ENCODE results near the gene KDM4C. TPM values are rescaled to one million over a fixed set of nuclear protein-coding genes. Genes with fewer than 3 reads are reported as not detected.

The KDM4C gene
- total RNA-seq, 6 donors from 2014 or later = 31.6 to 96.4 (median 41.2) TPM

DNA sequence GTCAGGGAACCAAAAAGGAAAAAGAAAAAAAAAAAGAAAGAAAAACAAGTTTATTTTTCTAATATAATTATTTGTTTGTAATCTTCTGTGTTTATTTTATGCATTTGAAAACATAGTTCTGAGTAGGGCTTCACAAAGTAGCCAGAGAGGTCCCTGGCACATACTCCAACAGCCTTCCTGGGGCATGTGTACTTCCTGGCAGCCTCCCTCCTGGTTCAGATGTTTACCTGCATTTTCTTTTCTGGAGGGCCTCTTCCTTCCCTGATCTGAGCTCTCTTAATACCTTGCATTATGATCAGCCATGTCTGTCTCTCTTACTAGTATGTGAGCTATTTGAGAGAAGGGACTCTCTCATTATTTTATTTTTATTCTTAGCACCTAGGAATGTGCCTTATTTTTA, 361.8 kb downstream of the KDM4C start:
- Histone ChIP-seq H3K4me3 (no peak overlapping the region), H3K36me3 (peaks cover 0 to 5% (median 0%) of the 10 kb centered on the region in 4 donors), H3K9me3 (no peaks in the 10 kb centered on the region), H3K27me3 (no peaks in the 10 kb centered on the region), H3K27ac (no peak overlapping the region), H3K4me1 (no peaks in the 10 kb centered on the region)
- no peak for TF ChIP-seq POLR2A (IDR thresholded peaks at IDR 0.05)
- no peak for ATAC-seq (ENCODE audit: low FRiP score in 2 of 2)
- no peak for DNase-seq

GRCh38 chr9:7121055-7121454, 363.3 kb downstream of the KDM4C start:
- no peaks in the 10 kb centered on the region for H3K4me1 ChIP-seq
- H3K9me3 ChIP-seq = no peaks in the 10 kb centered on the region
- H3K27ac ChIP-seq = no peak overlapping the region
- whole genome bisulfite sequencing, 2 donors = 90 to 98% methylated on average over 2 of the region's 2 CpGs
- no peak overlapping the region for H3K4me3 ChIP-seq
- DNase-seq = no peak
- no peak for ATAC-seq (ENCODE audit: low FRiP score in 2 of 2)
- H3K27me3 ChIP-seq = no peaks in the 10 kb centered on the region
- peaks cover 0 to 8% (median 0%) of the 10 kb centered on the region in 4 donors for H3K36me3 ChIP-seq
- TF ChIP-seq POLR2AphosphoS5 (IDR thresholded peaks at IDR 0.05) = no peak
- TF ChIP-seq, protein P1, sequence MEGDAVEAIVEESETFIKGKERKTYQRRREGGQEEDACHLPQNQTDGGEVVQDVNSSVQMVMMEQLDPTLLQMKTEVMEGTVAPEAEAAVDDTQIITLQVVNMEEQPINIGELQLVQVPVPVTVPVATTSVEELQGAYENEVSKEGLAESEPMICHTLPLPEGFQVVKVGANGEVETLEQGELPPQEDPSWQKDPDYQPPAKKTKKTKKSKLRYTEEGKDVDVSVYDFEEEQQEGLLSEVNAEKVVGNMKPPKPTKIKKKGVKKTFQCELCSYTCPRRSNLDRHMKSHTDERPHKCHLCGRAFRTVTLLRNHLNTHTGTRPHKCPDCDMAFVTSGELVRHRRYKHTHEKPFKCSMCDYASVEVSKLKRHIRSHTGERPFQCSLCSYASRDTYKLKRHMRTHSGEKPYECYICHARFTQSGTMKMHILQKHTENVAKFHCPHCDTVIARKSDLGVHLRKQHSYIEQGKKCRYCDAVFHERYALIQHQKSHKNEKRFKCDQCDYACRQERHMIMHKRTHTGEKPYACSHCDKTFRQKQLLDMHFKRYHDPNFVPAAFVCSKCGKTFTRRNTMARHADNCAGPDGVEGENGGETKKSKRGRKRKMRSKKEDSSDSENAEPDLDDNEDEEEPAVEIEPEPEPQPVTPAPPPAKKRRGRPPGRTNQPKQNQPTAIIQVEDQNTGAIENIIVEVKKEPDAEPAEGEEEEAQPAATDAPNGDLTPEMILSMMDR (IDR thresholded peaks at IDR 0.05) = no peak
- TF ChIP-seq POLR2A (IDR thresholded peaks at IDR 0.05) = no peak
- TF ChIP-seq EP300 (IDR thresholded peaks at IDR 0.05) = no peak

DNA sequence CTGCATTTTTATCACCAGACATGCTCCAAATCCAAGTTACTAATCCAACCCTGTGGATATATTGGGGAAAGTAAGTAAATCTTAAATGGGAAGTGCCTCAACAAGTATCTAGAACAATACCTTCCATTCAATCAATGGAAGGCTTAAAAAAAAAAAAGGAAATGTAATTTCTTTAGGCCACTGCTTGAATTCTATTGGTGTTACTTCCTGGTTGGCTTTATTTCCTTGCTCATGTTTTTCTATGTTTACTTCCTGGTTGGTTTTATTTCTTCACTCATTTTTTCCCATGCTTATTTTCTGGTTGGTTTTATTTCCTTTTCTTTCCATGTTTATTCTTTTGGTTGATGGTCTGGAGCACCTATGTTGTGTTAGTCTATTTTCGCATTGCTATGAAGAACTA, 363.9 kb downstream of the KDM4C start:
- 97 to 100% methylated on average over 1 of the region's 1 CpG for WGBS, 2 donors
- no peak overlapping the region for H3K4me3 ChIP-seq
- ATAC-seq (ENCODE audit: low FRiP score in 2 of 2) (no peak), DNase-seq (no peak)
- no peaks in the 10 kb centered on the region for H3K4me1 ChIP-seq
- H3K27ac ChIP-seq = no peak overlapping the region
- TF ChIP-seq POLR2AphosphoS5 (IDR thresholded peaks at IDR 0.05) = no peak
- TF ChIP-seq, protein P1 (IDR thresholded peaks at IDR 0.05) = no peak
- TF ChIP-seq EP300 (IDR thresholded peaks at IDR 0.05) = no peak
- TF ChIP-seq POLR2A (IDR thresholded peaks at IDR 0.05) = no peak
- H3K36me3 ChIP-seq = peaks cover 0 to 8% (median 0%) of the 10 kb centered on the region in 4 donors
- H3K27me3 ChIP-seq = no peaks in the 10 kb centered on the region
- H3K9me3 ChIP-seq = no peaks in the 10 kb centered on the region

GRCh38 chr9:7123743-7124142, 366.0 kb downstream of the KDM4C start:
- peaks cover 0 to 6% (median 0%) of the 10 kb centered on the region in 4 donors for H3K4me1 ChIP-seq
- H3K27me3 ChIP-seq = no peaks in the 10 kb centered on the region
- WGBS, 2 donors = 95 to 98% methylated on average over 4 of the region's 4 CpGs
- no peak overlapping the region for H3K4me3 ChIP-seq
- no peaks in the 10 kb centered on the region for H3K9me3 ChIP-seq
- no peak for TF ChIP-seq POLR2AphosphoS5 (IDR thresholded peaks at IDR 0.05)
- TF ChIP-seq EP300 (IDR thresholded peaks at IDR 0.05) = no peak
- TF ChIP-seq, protein P1 (IDR thresholded peaks at IDR 0.05) = no peak
- TF ChIP-seq POLR2A (IDR thresholded peaks at IDR 0.05) = no peak
- ATAC-seq (ENCODE audit: low FRiP score in 2 of 2) (no peak), DNase-seq (no peak)
- H3K36me3 ChIP-seq = peaks cover 0 to 16% (median 4%) of the 10 kb centered on the region in 4 donors
- H3K27ac ChIP-seq = no peak overlapping the region

- no peak for ATAC-seq (ENCODE audit: low FRiP score in 2 of 2)
- Histone ChIP-seq H3K36me3 (peaks cover 0 to 21% (median 4%) of the 10 kb centered on the region in 4 donors), H3K9me3 (no peaks in the 10 kb centered on the region), H3K4me3 (no peak overlapping the region), H3K27ac (no peak overlapping the region), H3K4me1 (peaks cover 0 to 6% (median 0%) of the 10 kb centered on the region in 4 donors), H3K27me3 (no peaks in the 10 kb centered on the region)
- DNase-seq = no peak
- 90 to 93% methylated on average over 2 of the region's 2 CpGs for WGBS, 2 donors
- TF ChIP-seq POLR2A (IDR thresholded peaks at IDR 0.05) (no peak), EP300 (IDR thresholded peaks at IDR 0.05) (no peak), POLR2AphosphoS5 (IDR thresholded peaks at IDR 0.05) (no peak)
- TF ChIP-seq, protein P1 (IDR thresholded peaks at IDR 0.05) = no peak
Observed at GRCh38 chr9:7125231-7125630, 367.5 kb downstream of the KDM4C start.
